AG04449 (cell line): ENCODE results near the gene MGAT5B.

Experiments used
- CTCF ChIA-PET: fragments of 350-600 bp; formaldehyde crosslinking; extraction: SDS; loops from one replicate; lab custom pipeline; 2021; ENCODE audit warnings: antibody characterized with exemption; lab: Yijun Ruan, JAX
- POLR2A ChIA-PET: fragments of 400-600, 350-600 bp; formaldehyde crosslinking; extraction: SDS; loops from one replicate; lab custom pipeline; 2020; ENCODE audit warnings: antibody characterized with exemption, inconsistent platforms; lab: Yijun Ruan, JAX
- DNase-seq: peaks from one replicate; pipeline ENCODE4 v3.0.0-alpha.2; 2010; ENCODE audit warnings: low read depth, low spot score
- H3K4me3 ChIP-seq: 2 replicates; pipeline ENCODE4 v1.5.1; 2011; ENCODE audit warnings: low read depth, mild to moderate bottlenecking, control low read depth, low read length
- CTCF ChIP-seq: IDR thresholded peaks from one replicate; pipeline ENCODE4 v1.5.1; 2011; ENCODE audit warnings: mild to moderate bottlenecking, moderate library complexity, low read length, control low read depth, inconsistent platforms; ENCODE audit not compliant: insufficient read depth; ENCODE audit errors: missing control alignments

MGAT5B gene

GRCh38 chr17:76880268-76880667 is 12.1 kb downstream of the MGAT5B start:
- POLR2A ChIA-PET, result no interaction called here
- DNase-seq, result no peak
- TF ChIP-seq CTCF, result no peak
- no peak overlapping the region for H3K4me3 ChIP-seq
- CTCF ChIA-PET, result interaction anchor here (2.2 to 5.3 kb wide), 2 partner anchors 12 to 176 kb away, joined by 13 to 28 read pairs; partner anchors contain the start of gene MGAT5B

- no peak overlapping the region for H3K4me3 ChIP-seq
- POLR2A ChIA-PET, result no interaction called here
- TF ChIP-seq CTCF, result no peak
- CTCF ChIA-PET, result interaction anchor here (5.3 kb wide), 1 partner anchor 13 kb away, joined by 28 read pairs; the partner anchor contains the start of gene MGAT5B
- DNase-seq, result no peak
Observed at GRCh38 chr17:76880971-76881370, 12.8 kb downstream of the MGAT5B start.

GRCh38 chr17:76881408-76881807 is 13.2 kb downstream of the MGAT5B start:
- DNase-seq, result no peak
- POLR2A ChIA-PET, result no interaction called here

GRCh38 chr17:76881966-76882365 is 13.8 kb downstream of the MGAT5B start:
- POLR2A ChIA-PET, result no interaction called here
- CTCF ChIA-PET, result interaction anchor here (1.5 to 5.3 kb wide), 2 partner anchors 10 to 14 kb away, joined by 3 to 28 read pairs; partner anchors contain the start of gene MGAT5B
- no peak for TF ChIP-seq CTCF
- DNase-seq, result no peak
- no peak overlapping the region for H3K4me3 ChIP-seq

More at GRCh38 chr17:76881408-76881807, 13.2 kb downstream of the MGAT5B start:
- H3K4me3 ChIP-seq, result no peak overlapping the region
- TF ChIP-seq CTCF, result no peak
- CTCF ChIA-PET, result interaction anchor here (5.3 kb wide), 1 partner anchor 13 kb away, joined by 28 read pairs; the partner anchor contains the start of gene MGAT5B

GRCh38 chr17:76883744-76884525 is 15.7 kb downstream of the MGAT5B start:
- POLR2A ChIA-PET, result no interaction called here
- CTCF ChIA-PET, result interaction anchor here (1.2 to 2.0 kb wide), 2 partner anchors 172 to 173 kb away, joined by 3 to 8 read pairs; no protein-coding TSS in a partner anchor
- no peak for DNase-seq
- H3K4me3 ChIP-seq, result no peak overlapping the region
- TF ChIP-seq CTCF, result no peak
